Effector memory CD4-positive, alpha-beta T cell (primary cell): ENCODE data around the gene IFFO2.
"Not testable (repeated sequence)": the region's sequence is repeated elsewhere in the genome, so short reads cannot be mapped to it uniquely, and the experiment has no call there.

Experiments
- DNase-seq, 3 donors: peaks; one replicate each; pipeline ENCODE4 v3.0.0-alpha.2; 2020
- H3K27ac ChIP-seq: 2 replicates; pipeline ENCODE4 v1.7.0; 2013; ENCODE audit warnings: mild to moderate bottlenecking, low read length, moderate library complexity; ENCODE audit not compliant: insufficient read depth, poor library complexity, severe bottlenecking
- H3K27me3 ChIP-seq: replicated peaks from 2 replicates; pipeline ENCODE4 v1.7.0; 2013; ENCODE audit warnings: mild to moderate bottlenecking, low read length; ENCODE audit not compliant: insufficient read depth, control insufficient read depth, poor library complexity, severe bottlenecking
- H3K36me3 ChIP-seq: 2 replicates; pipeline ENCODE4 v1.7.0; 2013; ENCODE audit warnings: mild to moderate bottlenecking, low read length, moderate library complexity; ENCODE audit not compliant: control insufficient read depth, insufficient read depth
- H3K4me1 ChIP-seq: 2 replicates; pipeline ENCODE4 v1.7.0; 2013; ENCODE audit warnings: low read length, mild to moderate bottlenecking; ENCODE audit not compliant: control insufficient read depth, insufficient read depth, poor library complexity, severe bottlenecking
- H3K4me3 ChIP-seq: 2 replicates; pipeline ENCODE4 v1.7.0; 2013; ENCODE audit warnings: low read length, low read depth, mild to moderate bottlenecking; ENCODE audit not compliant: insufficient read depth, poor library complexity, severe bottlenecking
- H3K9me3 ChIP-seq: 2 replicates; pipeline ENCODE4 v1.7.0; 2013; ENCODE audit warnings: mild to moderate bottlenecking, low read length, moderate library complexity; ENCODE audit not compliant: control insufficient read depth

Gene IFFO2

DNA sequence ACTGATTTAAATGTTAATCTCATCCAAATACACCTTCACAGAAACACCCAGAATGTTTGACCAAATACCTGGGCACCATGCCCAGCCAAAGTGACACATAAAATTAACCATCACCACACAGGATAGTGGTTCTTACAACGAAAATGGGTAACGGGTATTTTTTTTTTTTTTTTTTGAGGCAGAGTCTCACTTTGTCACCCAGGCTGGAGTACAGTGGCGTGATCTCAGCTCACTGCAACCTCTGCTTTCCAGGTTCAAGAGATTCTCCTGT is 85.9 kb downstream of the IFFO2 start:
- not testable (repeated sequence) for DNase-seq, H3K27ac ChIP-seq, H3K9me3 ChIP-seq, H3K4me1 ChIP-seq, H3K36me3 ChIP-seq, H3K4me3 ChIP-seq, H3K27me3 ChIP-seq

DNA sequence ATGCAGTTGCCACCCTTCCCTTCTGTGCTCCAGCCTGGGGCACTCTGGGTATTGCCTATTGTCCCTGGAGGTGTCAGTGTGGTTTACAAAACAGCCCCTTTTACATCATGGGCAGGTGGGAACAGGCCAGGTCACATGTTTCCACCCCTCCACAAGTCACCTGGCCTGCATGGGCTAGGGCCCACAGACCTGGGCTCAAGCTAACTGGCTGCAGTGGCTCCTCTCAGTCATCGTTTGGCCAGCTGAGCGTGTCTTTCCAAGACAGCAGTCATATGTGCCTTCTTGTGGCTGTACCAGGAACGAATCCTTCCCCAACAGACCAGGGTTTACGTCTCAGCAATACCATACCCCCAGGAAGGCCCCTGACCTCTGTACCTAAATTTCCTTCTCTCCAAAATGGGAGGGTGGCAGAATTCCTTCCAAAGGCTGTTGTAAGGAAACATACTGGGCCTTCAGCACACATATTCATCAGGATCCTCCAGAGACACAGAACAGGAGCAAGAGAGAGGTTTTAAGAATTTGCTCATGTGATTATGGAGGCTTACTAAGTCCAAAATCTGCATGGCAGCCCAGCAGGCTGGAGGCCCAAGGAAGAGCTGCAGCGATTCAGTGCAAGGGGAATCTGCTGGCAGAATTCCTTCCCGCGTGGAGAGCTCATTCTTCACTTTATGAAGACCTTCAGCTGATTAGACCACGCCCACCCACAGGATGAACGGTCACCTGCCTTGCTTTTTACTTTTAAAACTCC is 86.5 kb downstream of the IFFO2 start:
- Histone ChIP-seq H3K4me3 (no peak overlapping the region), H3K36me3 (no peaks in the 10 kb centered on the region), H3K27ac (no peak overlapping the region), H3K4me1 (no peaks in the 10 kb centered on the region), H3K27me3 (no peaks in the 10 kb centered on the region), H3K9me3 (no peaks in the 10 kb centered on the region)
- no peak for DNase-seq

DNA sequence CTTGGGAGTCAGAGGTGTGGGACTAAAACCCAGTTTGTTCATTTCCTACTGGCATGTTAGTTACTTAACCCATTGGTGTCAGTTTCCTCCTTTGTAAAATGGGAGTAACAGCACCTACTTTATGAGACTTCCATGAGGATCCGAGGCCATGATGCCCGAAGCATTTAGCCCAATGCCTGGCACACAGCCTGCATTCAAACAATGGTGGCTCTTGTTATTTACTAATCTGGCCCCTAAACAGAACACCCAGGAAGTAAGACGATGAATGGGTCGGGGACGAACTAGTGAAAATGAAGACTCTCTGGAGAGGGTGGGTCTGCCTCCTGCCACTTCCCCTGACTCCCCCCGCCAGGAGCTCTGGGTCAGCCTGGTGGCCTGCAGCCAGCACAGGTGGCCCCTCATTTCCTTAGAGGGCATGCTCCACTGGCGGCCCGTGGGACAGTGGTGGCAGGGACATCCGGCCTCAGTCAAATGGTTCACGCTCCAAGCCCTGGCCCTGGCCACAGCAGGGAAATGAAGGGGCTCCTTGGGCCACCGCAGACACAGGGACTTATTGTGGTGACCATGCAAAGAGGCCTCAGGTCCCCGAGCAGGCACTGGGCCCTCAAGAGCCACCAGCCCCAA is 87.6 kb downstream of the IFFO2 start:
- no peak for DNase-seq
- Histone ChIP-seq H3K9me3 (no peaks in the 10 kb centered on the region), H3K4me1 (no peaks in the 10 kb centered on the region), H3K27me3 (no peaks in the 10 kb centered on the region), H3K4me3 (no peak overlapping the region), H3K27ac (no peak overlapping the region), H3K36me3 (no peaks in the 10 kb centered on the region)

DNA sequence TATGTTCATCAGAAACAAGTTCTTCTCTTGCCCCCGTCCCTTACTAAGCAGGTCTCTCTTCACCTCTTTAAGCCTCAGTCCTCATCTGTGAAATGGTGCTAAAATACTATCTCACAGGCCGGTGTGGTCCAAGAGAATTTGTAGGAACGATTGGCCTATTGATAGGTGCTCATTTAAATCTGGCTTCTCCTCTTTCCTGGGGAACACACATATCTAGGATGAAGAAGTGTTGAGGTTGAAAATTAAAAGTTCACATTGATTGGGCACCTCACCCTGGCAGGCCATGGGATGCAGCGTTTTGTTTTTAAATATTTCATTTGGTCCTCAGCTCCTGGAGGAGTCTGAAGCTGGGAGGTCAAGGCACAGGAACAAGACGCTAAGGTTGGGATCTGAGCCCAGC is 88.1 kb downstream of the IFFO2 start:
- Histone ChIP-seq H3K27ac (no peak overlapping the region), H3K4me1 (no peaks in the 10 kb centered on the region), H3K4me3 (no peak overlapping the region), H3K27me3 (no peaks in the 10 kb centered on the region), H3K36me3 (no peaks in the 10 kb centered on the region), H3K9me3 (no peaks in the 10 kb centered on the region)
- DNase-seq = no peak

DNA sequence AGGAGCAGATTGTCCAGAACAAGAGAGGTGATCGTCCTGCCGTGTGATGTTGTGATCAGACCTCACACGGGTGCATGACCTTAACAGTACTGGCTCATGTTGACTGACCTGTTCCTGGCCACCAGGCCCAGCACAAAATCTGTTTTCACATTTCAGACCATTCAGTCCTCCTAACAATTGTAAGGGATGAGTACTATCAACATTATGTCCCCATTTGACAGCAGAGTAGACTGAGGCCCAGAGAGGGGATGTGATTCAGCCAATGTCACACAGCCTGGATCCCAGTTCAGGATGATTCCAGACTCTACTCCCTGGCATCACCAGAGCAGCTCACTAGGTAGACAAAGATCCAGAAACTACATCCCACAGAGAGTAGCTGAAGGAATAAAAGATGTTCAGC is 89.6 kb downstream of the IFFO2 start:
- no peaks in the 10 kb centered on the region for H3K4me1 ChIP-seq
- no peaks in the 10 kb centered on the region for H3K36me3 ChIP-seq
- no peaks in the 10 kb centered on the region for H3K9me3 ChIP-seq
- H3K27me3 ChIP-seq = no peaks in the 10 kb centered on the region
- DNase-seq = no peak
- no peak overlapping the region for H3K27ac ChIP-seq
- no peak overlapping the region for H3K4me3 ChIP-seq

DNA sequence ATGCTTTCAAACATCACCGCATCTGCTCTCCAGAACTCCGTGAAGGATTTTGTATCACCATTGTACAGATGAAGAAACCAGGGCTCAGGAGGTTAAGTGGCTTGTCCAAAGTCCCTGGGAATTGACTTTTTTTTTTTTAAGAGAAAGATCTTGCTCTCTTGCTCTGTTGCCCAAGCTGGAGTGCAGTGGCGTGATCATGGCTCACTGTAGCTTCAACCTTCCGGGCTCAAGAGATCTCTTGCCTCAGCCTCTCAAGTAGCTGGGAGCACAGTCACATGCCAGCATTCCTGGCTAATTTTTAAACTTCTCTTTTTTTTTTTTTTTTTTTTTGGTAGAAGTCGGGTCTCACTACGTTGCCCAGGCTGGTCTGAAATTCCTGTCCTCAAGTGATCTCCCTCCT is 90.2 kb downstream of the IFFO2 start:
- H3K4me3 ChIP-seq = no peak overlapping the region
- no peak for DNase-seq
- no peaks in the 10 kb centered on the region for H3K9me3 ChIP-seq
- H3K4me1 ChIP-seq = no peaks in the 10 kb centered on the region
- no peak overlapping the region for H3K27ac ChIP-seq
- no peaks in the 10 kb centered on the region for H3K27me3 ChIP-seq
- H3K36me3 ChIP-seq = no peaks in the 10 kb centered on the region

DNA sequence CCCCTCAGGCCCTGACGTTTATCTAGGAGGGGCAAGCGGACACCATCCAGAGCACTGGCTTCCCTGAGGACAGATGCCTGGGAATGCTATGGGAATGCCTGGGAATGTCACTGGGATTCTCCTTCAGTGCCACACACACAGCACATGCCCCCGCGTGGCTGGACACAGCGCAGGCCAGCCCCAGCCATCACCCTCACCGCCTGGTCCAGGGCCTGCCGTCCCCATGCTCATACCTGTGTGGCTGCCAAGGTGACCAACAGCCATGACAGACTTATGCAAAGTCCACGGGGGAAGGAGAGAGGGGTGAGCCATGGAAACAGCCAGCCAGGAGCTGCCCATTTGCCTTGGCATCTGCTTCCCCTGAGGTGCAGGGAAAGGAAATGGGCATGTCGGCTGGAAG is 91.3 kb downstream of the IFFO2 start:
- Histone ChIP-seq H3K4me3 (no peak overlapping the region), H3K27ac (no peak overlapping the region), H3K36me3 (no peaks in the 10 kb centered on the region), H3K27me3 (no peaks in the 10 kb centered on the region), H3K9me3 (no peaks in the 10 kb centered on the region), H3K4me1 (no peaks in the 10 kb centered on the region)
- no peak for DNase-seq

DNA sequence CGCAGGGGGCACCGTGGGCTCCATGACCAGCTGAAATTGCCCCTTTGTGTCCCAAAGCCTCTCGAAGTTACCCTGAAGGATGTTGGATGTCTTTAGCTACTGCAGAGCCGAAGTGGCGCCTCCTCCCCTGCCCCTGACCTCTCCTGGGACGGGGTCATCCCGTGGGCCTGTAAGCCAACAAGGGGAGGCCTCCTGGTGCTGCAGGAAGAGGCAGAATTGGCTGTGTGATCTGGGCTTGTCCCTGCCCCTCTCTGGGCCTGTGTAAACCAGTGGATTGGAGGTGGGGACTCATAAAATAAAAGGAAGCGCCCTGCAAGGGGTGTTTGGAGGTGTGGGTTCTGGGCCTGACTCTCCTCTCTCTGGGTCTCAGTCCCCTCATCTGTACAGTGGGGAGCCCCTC is 94.9 kb downstream of the IFFO2 start:
- no peak overlapping the region for H3K27ac ChIP-seq
- H3K36me3 ChIP-seq = no peaks in the 10 kb centered on the region
- H3K4me3 ChIP-seq = no peak overlapping the region
- H3K4me1 ChIP-seq = no peaks in the 10 kb centered on the region
- H3K27me3 ChIP-seq = no peaks in the 10 kb centered on the region
- no peak for DNase-seq
- no peaks in the 10 kb centered on the region for H3K9me3 ChIP-seq

DNA sequence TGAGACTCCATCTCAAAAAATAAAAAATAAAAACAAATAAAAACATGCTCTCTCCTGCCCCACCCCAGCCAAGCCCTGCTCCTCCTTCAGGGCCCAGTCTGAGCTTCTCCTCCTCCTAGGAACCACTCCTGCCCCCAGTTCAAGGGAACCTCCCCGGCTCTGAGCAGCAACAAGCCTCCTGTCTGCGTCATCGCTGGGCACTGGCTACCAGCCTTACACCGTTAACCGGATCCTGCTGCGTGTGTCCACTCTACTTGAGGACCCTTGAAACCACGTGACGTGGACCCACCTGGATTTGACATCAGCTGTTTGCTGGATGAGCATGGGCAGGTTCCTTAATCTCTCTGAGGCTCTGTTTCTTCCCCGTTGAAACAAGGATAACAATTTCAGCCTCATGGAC is 95.4 kb downstream of the IFFO2 start:
- Histone ChIP-seq H3K27ac (no peak overlapping the region), H3K36me3 (no peaks in the 10 kb centered on the region), H3K9me3 (no peaks in the 10 kb centered on the region), H3K4me3 (no peak overlapping the region), H3K4me1 (no peaks in the 10 kb centered on the region), H3K27me3 (no peaks in the 10 kb centered on the region)
- DNase-seq = no peak

DNA sequence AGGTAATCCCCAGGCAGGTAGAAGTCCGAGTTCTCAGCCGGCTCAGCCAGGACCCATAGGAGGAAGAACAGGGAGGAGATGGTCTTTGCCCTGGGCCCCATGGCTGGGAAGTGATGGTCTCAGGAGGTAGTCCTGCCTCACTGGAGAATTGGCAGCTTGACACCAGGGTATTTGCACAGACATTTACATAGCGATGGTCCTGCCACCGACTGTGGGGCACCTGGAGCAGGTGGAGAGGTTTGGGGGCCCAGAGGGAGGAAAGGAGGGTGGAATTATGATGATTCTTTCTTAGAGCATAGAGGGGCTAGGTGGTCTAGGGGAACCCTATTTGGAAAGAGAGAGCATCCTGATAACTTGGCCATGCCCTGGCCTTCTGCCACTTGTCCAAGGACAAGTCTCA is 96.9 kb downstream of the IFFO2 start, which contains the start of gene TAS1R2:
Gene TAS1R2, minus strand, starts transcription at position 101 of the 400 bp plus-strand sequence. Its CDS starts 0 bp downstream, at position 101.
- H3K36me3 ChIP-seq = no peaks in the 10 kb centered on the region
- no peak for DNase-seq
- H3K4me3 ChIP-seq = no peak within 1 kb of the TSS

More for the DNA sequence above, 96.9 kb downstream of the IFFO2 start, which contains the start of gene TAS1R2:
- no peaks in the 10 kb centered on the region for H3K4me1 ChIP-seq
- no peak within 1 kb of the TSS for H3K27ac ChIP-seq
- no peaks in the 10 kb centered on the region for H3K27me3 ChIP-seq
- no peaks in the 10 kb centered on the region for H3K9me3 ChIP-seq
